Measurements from ENCODE around the gene FADD.

The FADD gene

GRCh38 chr11:70230840-70231710 lies 28.0 kb downstream of the FADD start:
- DNase-seq (ENCODE audit: low read depth in 4 of 4, low spot score in 1 of 4) = no peak

- DNase-seq (ENCODE audit: low read depth in 4 of 4, low spot score in 1 of 4) = no peak
Measured at GRCh38 chr11:70233034-70233433, 29.9 kb downstream of the FADD start.

GRCh38 chr11:70233511-70233934 lies 30.4 kb downstream of the FADD start:
- DNase-seq (ENCODE audit: low read depth in 4 of 4, low spot score in 1 of 4) = no peak

- DNase-seq (ENCODE audit: low read depth in 4 of 4, low spot score in 1 of 4) = no peak
Measured at GRCh38 chr11:70233962-70234361, 30.9 kb downstream of the FADD start.

GRCh38 chr11:70240337-70240736 lies 37.2 kb downstream of the FADD start:
- DNase-seq (ENCODE audit: low read depth in 4 of 4, low spot score in 1 of 4) = no peak

- DNase-seq (ENCODE audit: low read depth in 4 of 4, low spot score in 1 of 4) = no peak
Measured at GRCh38 chr11:70241709-70242108, 38.6 kb downstream of the FADD start.

- DNase-seq (ENCODE audit: low read depth in 4 of 4, low spot score in 1 of 4) = no peak
Measured at GRCh38 chr11:70242885-70243284, 39.8 kb downstream of the FADD start.

- DNase-seq (ENCODE audit: low read depth in 4 of 4, low spot score in 1 of 4) = no peak
Measured at GRCh38 chr11:70243912-70244652, 41.0 kb downstream of the FADD start.

- DNase-seq (ENCODE audit: low read depth in 4 of 4, low spot score in 1 of 4) = no peak
Measured at GRCh38 chr11:70244698-70245097, 41.6 kb downstream of the FADD start.

- no peak for DNase-seq (ENCODE audit: low read depth in 4 of 4, low spot score in 1 of 4)
Measured at GRCh38 chr11:70246196-70246595, 43.1 kb downstream of the FADD start.

- DNase-seq (ENCODE audit: low read depth in 4 of 4, low spot score in 1 of 4) = no peak
Measured at GRCh38 chr11:70247042-70247709, 44.1 kb downstream of the FADD start.

GRCh38 chr11:70247710-70248072 lies 44.6 kb downstream of the FADD start:
- DNase-seq (ENCODE audit: low read depth in 4 of 4, low spot score in 1 of 4) = no peak

GRCh38 chr11:70250876-70251658 lies 48.0 kb downstream of the FADD start:
- DNase-seq (ENCODE audit: low read depth in 4 of 4, low spot score in 1 of 4) = no peak

- DNase-seq (ENCODE audit: low read depth in 4 of 4, low spot score in 1 of 4) = no peak
Measured at GRCh38 chr11:70251659-70252321, 48.7 kb downstream of the FADD start.

- DNase-seq (ENCODE audit: low read depth in 4 of 4, low spot score in 1 of 4) = no peak
Measured at GRCh38 chr11:70252844-70253243, 49.7 kb downstream of the FADD start.

- no peak for DNase-seq (ENCODE audit: low read depth in 4 of 4, low spot score in 1 of 4)
Measured at GRCh38 chr11:70255477-70256116, 52.5 kb downstream of the FADD start.

All from stimulated activated CD4-positive, alpha-beta T cell treated with anti-CD3 and anti-CD28 coated beads, Interleukin-1b, Interleukin-23, amount 100 ng/mL, for 24 hours (primary cell).